Measurements from ENCODE around the gene PSME1. TPM values are rescaled to one million over a fixed set of nuclear protein-coding genes. Genes with fewer than 3 reads are reported as not detected.

Gene PSME1
- polyA plus RNA-seq, 2 of the 4 experiments (the other 2 are of a cell fraction): 83.6 to 124 TPM

GRCh38 chr14:24093901-24094840 is 41.8 kb upstream of the PSME1 start, which contains the start of gene PCK2:
Gene PCK2, plus strand, starts transcription at chr14:24094311. Its CDS starts 95 bp downstream, at chr14:24094406.
- ChIA-PET POLR2A (interaction anchor here (0.6 to 3.7 kb wide), 21 partner anchors 9 to 336 kb away, joined by 3 to 55 read pairs (median 6); partner anchors contain the start of genes CARMIL3, CPNE6, DCAF11 and EMC9), CTCF (interaction anchor here (0.9 to 12.6 kb wide), 11 partner anchors 11 to 67 kb away, joined by 3 to 405 read pairs (median 4); partner anchors contain the start of genes CPNE6, IRF9 and PSME1)
- peak; percentile 93 to 94 for ATAC-seq
- no peak for FAIRE-seq
- H3K27ac ChIP-seq: peak within 1 kb of the TSS; percentile 95 to 100
- WGBS (ENCODE audit: missing lambda C conversion rate): under 1% methylated on average over 35 of the region's 68 CpGs
- H3K4me3 ChIP-seq: peak within 1 kb of the TSS; percentile 70
- H3K9me3 ChIP-seq: no peaks in the 10 kb centered on the region
- H3K4me1 ChIP-seq: peaks cover 18% of the 10 kb centered on the region
- H3K4me2 ChIP-seq: peak within 1 kb of the TSS; percentile 89
- peak; percentile 95 to 97 for DNase-seq (ENCODE audit: low read depth in 1 of 2, low spot score in 1 of 2)
- TF ChIP-seq HES2 (IDR thresholded peaks at IDR 0.05): no peak
- peak; percentile 27; the same call in 1 of the 2 replicates for TF ChIP-seq GATA3 (IDR thresholded peaks at IDR 0.05; ENCODE audit: borderline replicate concordance)
- no peak for TF ChIP-seq JUNB (IDR thresholded peaks at IDR 0.05)
- peak; percentile 75 for TF ChIP-seq PHF8 (IDR thresholded peaks at IDR 0.05; ENCODE audit: borderline replicate concordance, low read depth)
- peak; percentile 95 for TF ChIP-seq BCL3 (IDR thresholded peaks at IDR 0.05)
- TF ChIP-seq ZFP36 (IDR thresholded peaks at IDR 0.05; ENCODE audit: borderline replicate concordance, partially characterized antibody): no peak
- TF ChIP-seq, protein P1, sequence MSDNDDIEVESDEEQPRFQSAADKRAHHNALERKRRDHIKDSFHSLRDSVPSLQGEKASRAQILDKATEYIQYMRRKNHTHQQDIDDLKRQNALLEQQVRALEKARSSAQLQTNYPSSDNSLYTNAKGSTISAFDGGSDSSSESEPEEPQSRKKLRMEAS (IDR thresholded peaks at IDR 0.05): peak; percentile 66
- TF ChIP-seq JUN (IDR thresholded peaks at IDR 0.05): peak; percentile 73 to 98
- TF ChIP-seq ESRRA (IDR thresholded peaks at IDR 0.05; ENCODE audit: borderline replicate concordance, low read length): no peak
- TF ChIP-seq HOXA7 (CRISPR knock-in tag; IDR thresholded peaks at IDR 0.05): no peak
- TF ChIP-seq CBX2 (IDR thresholded peaks at IDR 0.05; ENCODE audit: borderline replicate concordance, low read depth): no peak
- no peak for TF ChIP-seq RFX5 (IDR thresholded peaks at IDR 0.05)
- no peak for TF ChIP-seq ZSCAN20 (CRISPR knock-in tag; IDR thresholded peaks at IDR 0.05)
- TF ChIP-seq EP300 (IDR thresholded peaks at IDR 0.05): no peak
- peak; percentile 95 for TF ChIP-seq POLR2A (IDR thresholded peaks at IDR 0.05; ENCODE audit: low read length)
- no peak for TF ChIP-seq SMC3 (IDR thresholded peaks at IDR 0.05)
- TF ChIP-seq HEYL (CRISPR knock-in tag; IDR thresholded peaks at IDR 0.05): no peak
- no peak for TF ChIP-seq BHLHE40 (IDR thresholded peaks at IDR 0.05; ENCODE audit: low read depth, low read length)
- peak; percentile 34; the same call in 1 of the 2 replicates for TF ChIP-seq TFCP2L1 (CRISPR knock-in tag; IDR thresholded peaks at IDR 0.05)
- no peak for TF ChIP-seq HDAC2 (IDR thresholded peaks at IDR 0.05)
- peak in 1 of 2 experiments; percentile 69; a peak in 2 of 4 replicates for TF ChIP-seq CEBPB (IDR thresholded peaks at IDR 0.05)
- TF ChIP-seq FOXS1 (CRISPR knock-in tag; IDR thresholded peaks at IDR 0.05): no peak
- no peak for TF ChIP-seq HOXB5 (CRISPR knock-in tag; IDR thresholded peaks at IDR 0.05)
- TF ChIP-seq NFE2L2 (conservative IDR thresholded peaks at IDR 0.05; ENCODE audit: low read length): no peak
- no peak for TF ChIP-seq EHMT2 (IDR thresholded peaks at IDR 0.05; ENCODE audit: low read depth)
- TF ChIP-seq, protein P2, sequence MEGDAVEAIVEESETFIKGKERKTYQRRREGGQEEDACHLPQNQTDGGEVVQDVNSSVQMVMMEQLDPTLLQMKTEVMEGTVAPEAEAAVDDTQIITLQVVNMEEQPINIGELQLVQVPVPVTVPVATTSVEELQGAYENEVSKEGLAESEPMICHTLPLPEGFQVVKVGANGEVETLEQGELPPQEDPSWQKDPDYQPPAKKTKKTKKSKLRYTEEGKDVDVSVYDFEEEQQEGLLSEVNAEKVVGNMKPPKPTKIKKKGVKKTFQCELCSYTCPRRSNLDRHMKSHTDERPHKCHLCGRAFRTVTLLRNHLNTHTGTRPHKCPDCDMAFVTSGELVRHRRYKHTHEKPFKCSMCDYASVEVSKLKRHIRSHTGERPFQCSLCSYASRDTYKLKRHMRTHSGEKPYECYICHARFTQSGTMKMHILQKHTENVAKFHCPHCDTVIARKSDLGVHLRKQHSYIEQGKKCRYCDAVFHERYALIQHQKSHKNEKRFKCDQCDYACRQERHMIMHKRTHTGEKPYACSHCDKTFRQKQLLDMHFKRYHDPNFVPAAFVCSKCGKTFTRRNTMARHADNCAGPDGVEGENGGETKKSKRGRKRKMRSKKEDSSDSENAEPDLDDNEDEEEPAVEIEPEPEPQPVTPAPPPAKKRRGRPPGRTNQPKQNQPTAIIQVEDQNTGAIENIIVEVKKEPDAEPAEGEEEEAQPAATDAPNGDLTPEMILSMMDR (IDR thresholded peaks at IDR 0.05): no peak
- TF ChIP-seq E2F6 (IDR thresholded peaks at IDR 0.05; ENCODE audit: borderline replicate concordance, low read depth): peak; percentile 81
- no peak for TF ChIP-seq CBX8 (IDR thresholded peaks at IDR 0.05)
- TF ChIP-seq TP53 (CRISPR knock-in tag; IDR thresholded peaks at IDR 0.05): no peak
- TF ChIP-seq MAZ (IDR thresholded peaks at IDR 0.05; ENCODE audit: borderline replicate concordance, low read depth, low read length): 0 out of 2 replicates have a peak, but pooled peaks have one; percentile 6
- TF ChIP-seq KDM1A (IDR thresholded peaks at IDR 0.05; ENCODE audit: low read depth): no peak
- no peak for TF ChIP-seq FOSB (CRISPR knock-in tag; IDR thresholded peaks at IDR 0.05)

All from A549 (cell line).